HAP-1 (cell line): ENCODE results near the gene RHO.
A peak's percentile ranks its signal among the peaks of the same experiment; 100 is the strongest.
"Not testable (repeated sequence)": the region's sequence is repeated elsewhere in the genome, so short reads cannot be mapped to it uniquely, and the experiment has no call there.

ENCODE experiments used
- DNase-seq, 2 experiments: peaks; one replicate each; pipeline ENCODE4 v3.0.0-alpha.2; 2016 to 2020; ENCODE audit warnings: low spot score in 2 of 2
- H3K27me3 ChIP-seq: fragments of 250-450 bp; sonication (Bioruptor Pico); 2 replicates; pipeline ENCODE4 v1.5.1; 2020; ENCODE audit warnings: low read depth, mild to moderate bottlenecking, moderate library complexity
- H3K36me3 ChIP-seq: fragments of 250-450 bp; sonication (Bioruptor Pico); replicated peaks from 2 replicates; pipeline ENCODE4 v1.5.1; 2020; ENCODE audit warnings: mild to moderate bottlenecking
- H3K4me1 ChIP-seq: fragments of 250-450 bp; sonication (Bioruptor Pico); 2 replicates; pipeline ENCODE4 v1.5.1; 2020; ENCODE audit warnings: mild to moderate bottlenecking
- H3K4me3 ChIP-seq: fragments of 250-450 bp; sonication (Bioruptor Pico); 2 replicates; pipeline ENCODE4 v1.5.1; 2020; ENCODE audit warnings: mild to moderate bottlenecking, moderate library complexity
- H3K9me3 ChIP-seq: fragments of 250-450 bp; sonication (Bioruptor Pico); 2 replicates; pipeline ENCODE4 v1.5.1; 2020; ENCODE audit warnings: mild to moderate bottlenecking, moderate library complexity
- in situ Hi-C: fragments of 300-500 bp; cut with MboI; formaldehyde crosslinking; loops from 3 replicates; pipeline ENCODE4 v1.14.3; 2020; ENCODE audit warnings: low sequenced_read_pairs, inconsistent platforms, mixed read lengths

Gene RHO

GRCh38 chr3:129528589-129529100, at the start of gene RHO:
Gene RHO, plus strand, starts transcription at chr3:129528639. Its CDS starts 95 bp downstream, at chr3:129528734.
- Histone ChIP-seq H3K4me3 (no peak within 1 kb of the TSS), H3K36me3 (no peaks in the 10 kb centered on the region), H3K4me1 (no peaks in the 10 kb centered on the region), H3K27me3 (no peaks in the 10 kb centered on the region), H3K9me3 (no peaks in the 10 kb centered on the region)
- in situ Hi-C loops: no loop called here
- DNase-seq: no peak

GRCh38 chr3:129481225-129481765, 47.1 kb upstream of the RHO start:
- DNase-seq: peak in 1 of 2 experiments; percentile 42
- not testable (repeated sequence) for H3K4me1 ChIP-seq, H3K27me3 ChIP-seq, H3K9me3 ChIP-seq, H3K4me3 ChIP-seq, H3K36me3 ChIP-seq
- in situ Hi-C loops: loop anchor here (10.0 to 25.0 kb wide), 2 partner anchors 356 to 464 kb away; no protein-coding TSS in a partner anchor

GRCh38 chr3:129481766-129482332, 46.6 kb upstream of the RHO start:
- Histone ChIP-seq H3K36me3 (peaks cover 10% of the 10 kb centered on the region), H3K4me1 (no peaks in the 10 kb centered on the region), H3K4me3 (no peak overlapping the region), H3K27me3 (no peaks in the 10 kb centered on the region), H3K9me3 (no peaks in the 10 kb centered on the region)
- in situ Hi-C loops: loop anchor here (10.0 to 25.0 kb wide), 2 partner anchors 355 to 463 kb away; no protein-coding TSS in a partner anchor
- DNase-seq: no peak

- DNase-seq: peak in 1 of 2 experiments; percentile 35
- in situ Hi-C loops: loop anchor here (10.0 to 25.0 kb wide), 2 partner anchors 355 to 462 kb away; no protein-coding TSS in a partner anchor
- peaks cover 10% of the 10 kb centered on the region for H3K36me3 ChIP-seq
- H3K27me3 ChIP-seq: no peaks in the 10 kb centered on the region
- no peak overlapping the region for H3K4me3 ChIP-seq
- no peaks in the 10 kb centered on the region for H3K4me1 ChIP-seq
- H3K9me3 ChIP-seq: no peaks in the 10 kb centered on the region
Observed at GRCh38 chr3:129482721-129483120, 45.7 kb upstream of the RHO start.

- Histone ChIP-seq H3K4me1 (no peaks in the 10 kb centered on the region), H3K9me3 (no peaks in the 10 kb centered on the region), H3K4me3 (no peak overlapping the region), H3K27me3 (no peaks in the 10 kb centered on the region), H3K36me3 (peaks cover 10% of the 10 kb centered on the region)
- in situ Hi-C loops: loop anchor here (10.0 to 25.0 kb wide), 2 partner anchors 353 to 461 kb away; no protein-coding TSS in a partner anchor
- no peak for DNase-seq
Observed at GRCh38 chr3:129483870-129484269, 44.6 kb upstream of the RHO start.

- in situ Hi-C loops: loop anchor here (10.0 to 25.0 kb wide), 2 partner anchors 352 to 460 kb away; no protein-coding TSS in a partner anchor
Observed at GRCh38 chr3:129485146-129485545, 43.3 kb upstream of the RHO start.

GRCh38 chr3:129485721-129486663, 42.4 kb upstream of the RHO start:
- in situ Hi-C loops: loop anchor here (10.0 to 25.0 kb wide), 2 partner anchors 351 to 459 kb away; no protein-coding TSS in a partner anchor

More at GRCh38 chr3:129485146-129485545, 43.3 kb upstream of the RHO start:
- not testable (repeated sequence) for H3K9me3 ChIP-seq, H3K36me3 ChIP-seq, H3K4me3 ChIP-seq, H3K4me1 ChIP-seq, DNase-seq, H3K27me3 ChIP-seq

GRCh38 chr3:129486664-129487035, 41.8 kb upstream of the RHO start:
- in situ Hi-C loops: loop anchor here (10.0 to 25.0 kb wide), 2 partner anchors 351 to 458 kb away; no protein-coding TSS in a partner anchor
- 0 out of 2 replicates have a peak, but pooled peaks cover 2% of the 10 kb centered on the region for H3K36me3 ChIP-seq
- no peaks in the 10 kb centered on the region for H3K4me1 ChIP-seq
- DNase-seq: no peak
- no peak overlapping the region for H3K4me3 ChIP-seq
- H3K27me3 ChIP-seq: no peaks in the 10 kb centered on the region
- no peaks in the 10 kb centered on the region for H3K9me3 ChIP-seq

More at GRCh38 chr3:129485721-129486663, 42.4 kb upstream of the RHO start:
- peak in 1 of 2 experiments; percentile 11 for DNase-seq
- Histone ChIP-seq H3K4me3 (no peak overlapping the region), H3K27me3 (no peaks in the 10 kb centered on the region), H3K9me3 (no peaks in the 10 kb centered on the region), H3K4me1 (no peaks in the 10 kb centered on the region), H3K36me3 (0 out of 2 replicates have a peak, but pooled peaks cover 3% of the 10 kb centered on the region)

- no peaks in the 10 kb centered on the region for H3K4me1 ChIP-seq
- no peaks in the 10 kb centered on the region for H3K9me3 ChIP-seq
- no peak for DNase-seq
- H3K4me3 ChIP-seq: no peak overlapping the region
- H3K27me3 ChIP-seq: no peaks in the 10 kb centered on the region
- in situ Hi-C loops: loop anchor here (10.0 to 25.0 kb wide), 2 partner anchors 350 to 457 kb away; no protein-coding TSS in a partner anchor
- no peaks in the 10 kb centered on the region; the same call in 1 of the 2 replicates for H3K36me3 ChIP-seq
Observed at GRCh38 chr3:129487183-129487867, 41.1 kb upstream of the RHO start.

GRCh38 chr3:129487868-129488335, 40.5 kb upstream of the RHO start:
- not testable (repeated sequence) for H3K9me3 ChIP-seq, H3K27me3 ChIP-seq, H3K36me3 ChIP-seq, H3K4me1 ChIP-seq, DNase-seq, H3K4me3 ChIP-seq
- in situ Hi-C loops: loop anchor here (10.0 to 25.0 kb wide), 2 partner anchors 349 to 457 kb away; no protein-coding TSS in a partner anchor

GRCh38 chr3:129489258-129489657, 39.2 kb upstream of the RHO start:
- in situ Hi-C loops: loop anchor here (10.0 to 25.0 kb wide), 2 partner anchors 348 to 456 kb away; no protein-coding TSS in a partner anchor
- H3K4me1 ChIP-seq, DNase-seq, H3K36me3 ChIP-seq, H3K4me3 ChIP-seq, H3K27me3 ChIP-seq, H3K9me3 ChIP-seq: not testable (repeated sequence)

GRCh38 chr3:129490273-129490675, 38.2 kb upstream of the RHO start:
- Histone ChIP-seq H3K4me3 (no peak overlapping the region), H3K4me1 (no peaks in the 10 kb centered on the region; the same call in 1 of the 2 replicates), H3K36me3 (no peaks in the 10 kb centered on the region; the same call in 1 of the 2 replicates), H3K27me3 (no peaks in the 10 kb centered on the region), H3K9me3 (no peaks in the 10 kb centered on the region)
- in situ Hi-C loops: loop anchor here (25.0 kb wide), 1 partner anchor 347 kb away; no protein-coding TSS in a partner anchor
- DNase-seq: peak; percentile 83
